Endothelial cell of umbilical vein (primary cell): ENCODE measurements around the gene ADSS1.

Source experiments
- CTCF ChIP-seq, 2 donors: IDR thresholded peaks; 1 replicate in 1 of 2; 2 replicates in 1 of 2; pipeline ENCODE4 v1.5.1; 2011; ENCODE audit warnings: low read length in 2 of 2, mild to moderate bottlenecking in 2 of 2, moderate library complexity in 2 of 2, control low read depth in 1 of 2, inconsistent platforms in 1 of 2, low read depth in 1 of 2; ENCODE audit not compliant: insufficient read depth in 1 of 2; ENCODE audit errors: extremely low read depth in 1 of 2
- EZH2 ChIP-seq: IDR thresholded peaks from 2 replicates; pipeline ENCODE4 v1.6.1; 2012; ENCODE audit warnings: borderline replicate concordance, low read depth, mild to moderate bottlenecking, moderate library complexity, low read length, inconsistent platforms; ENCODE audit not compliant: severe bottlenecking
- FOS ChIP-seq: IDR thresholded peaks from 2 replicates; pipeline ENCODE4 v1.6.1; 2011; ENCODE audit warnings: mild to moderate bottlenecking, low read length, moderate library complexity, borderline replicate concordance; ENCODE audit not compliant: insufficient read depth
- MAX ChIP-seq: IDR thresholded peaks from 2 replicates; pipeline ENCODE4 v1.6.1; 2011; ENCODE audit not compliant: insufficient read depth, insufficient read length
- MYC ChIP-seq: IDR thresholded peaks from one replicate; pipeline ENCODE4 v1.6.1; 2011; ENCODE audit warnings: mild to moderate bottlenecking, low read depth, low read length
- POLR2A ChIP-seq: IDR thresholded peaks from 2 replicates; pipeline ENCODE4 v1.6.1; 2012; ENCODE audit warnings: low read depth, mild to moderate bottlenecking, control low read depth, low read length
- POLR2AphosphoS5 ChIP-seq: IDR thresholded peaks from 2 replicates; pipeline ENCODE4 v1.6.1; 2012; ENCODE audit warnings: low read depth, mild to moderate bottlenecking, control low read depth, low read length, moderate library complexity; ENCODE audit not compliant: insufficient read depth

- TF ChIP-seq CTCF (IDR thresholded peaks at IDR 0.05; ENCODE audit: extremely low read depth in 1 of 2, insufficient read depth in 1 of 2, low read depth in 1 of 2, low read length in 2 of 2) (no peak), POLR2AphosphoS5 (no peak), EZH2 (no peak), MYC (no peak), MAX (no peak), FOS (no peak), POLR2A (no peak)
Measured at GRCh38 chr14:104766863-104767633, 43.0 kb downstream of the ADSS1 start.
